ENCODE results near the gene RACK1. TPM values are rescaled to one million over a fixed set of nuclear protein-coding genes. Genes with fewer than 3 reads are reported as not detected.
A peak's percentile ranks its signal among the peaks of the same experiment; 100 is the strongest.
"Not testable (repeated sequence)": the region's sequence is repeated elsewhere in the genome, so short reads cannot be mapped to it uniquely, and the experiment has no call there.

Gene RACK1
- 3,386 and 3,800 TPM in 2 replicates for total RNA-seq

GRCh38 chr5:181243564-181244343 is at the start of gene RACK1:
RACK1 (minus strand) TSS chr5:181243906; CDS start chr5:181243800, 106 bp downstream.
- peak; percentile 91 for DNase-seq (ENCODE audit: low read depth)
- TF ChIP-seq CTCF (IDR thresholded peaks at IDR 0.05; ENCODE audit: insufficient read depth, low read depth, low read length), result no peak
- peak within 1 kb of the TSS; percentile 97 for H3K4me3 ChIP-seq (ENCODE audit: low read depth, low read length)

DNA sequence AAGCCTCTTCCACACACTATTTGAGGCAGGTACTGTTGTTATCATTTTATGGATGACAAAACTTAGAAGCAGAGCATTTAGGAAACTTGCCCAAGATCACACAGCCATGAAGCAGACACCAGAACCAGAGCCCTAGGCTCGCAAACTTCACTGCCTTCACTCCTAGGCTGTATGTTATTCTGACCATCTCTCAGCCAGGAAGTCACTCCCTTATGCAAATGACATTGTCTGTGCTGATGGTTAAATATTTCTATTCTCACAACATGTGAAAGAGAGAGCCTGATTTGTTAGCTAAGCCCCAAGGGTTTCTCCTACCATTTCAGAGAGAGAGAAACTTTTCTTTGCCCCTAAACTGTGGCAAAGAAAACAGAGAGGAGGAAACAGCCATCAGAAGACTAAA is 43.6 kb upstream of the RACK1 start:
- not testable (repeated sequence) for H3K4me3 ChIP-seq (ENCODE audit: low read depth, low read length); DNase-seq (ENCODE audit: low read depth)

- not testable (repeated sequence) for DNase-seq (ENCODE audit: low read depth); H3K4me3 ChIP-seq (ENCODE audit: low read depth, low read length)
Observed at GRCh38 chr5:181285962-181286705, 42.4 kb upstream of the RACK1 start.

DNA sequence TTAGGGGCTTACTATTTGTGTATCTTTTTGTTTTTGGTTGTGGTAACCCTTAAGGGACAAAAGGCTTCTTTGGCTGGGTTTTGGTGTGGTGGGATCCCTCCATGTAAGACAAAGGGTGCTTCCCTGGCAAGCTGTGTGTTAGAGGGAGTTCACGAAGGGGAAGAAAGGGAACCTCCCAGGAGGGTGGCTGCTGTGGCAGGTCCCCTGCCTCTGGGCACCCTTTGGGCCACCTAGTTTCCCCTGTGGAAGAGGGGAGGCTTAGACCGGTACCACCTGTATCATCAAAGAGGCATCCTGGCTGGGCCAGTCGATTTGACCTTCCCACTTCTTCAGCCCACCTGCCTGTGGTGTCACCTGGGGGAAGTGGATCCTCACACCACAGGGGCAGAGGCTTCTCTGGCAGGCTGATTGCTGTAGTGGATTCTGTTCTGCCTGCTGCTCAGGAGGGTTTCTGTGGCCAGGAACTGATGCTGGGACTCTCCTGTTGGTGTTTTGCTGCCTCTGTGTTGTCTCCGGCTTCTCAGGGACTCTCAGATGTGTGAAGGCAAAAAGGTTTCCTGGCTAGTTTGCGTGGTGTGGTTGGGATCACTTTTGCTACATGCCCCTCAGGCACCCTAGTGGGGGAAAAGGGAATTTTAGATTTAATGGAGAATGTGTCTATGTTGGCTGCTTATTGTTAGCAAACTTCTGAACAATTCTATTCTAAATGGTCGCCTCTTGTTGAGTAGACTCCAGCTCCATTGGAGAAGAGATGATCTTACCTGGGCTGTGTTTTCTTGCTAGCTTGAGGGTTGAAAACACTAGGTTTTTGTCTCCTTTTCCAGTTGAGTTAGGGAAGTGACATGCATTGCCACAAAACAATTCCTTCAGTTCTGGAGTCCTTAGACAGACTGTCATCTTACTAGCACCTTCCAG is 40.4 kb upstream of the RACK1 start:
- DNase-seq (ENCODE audit: low read depth); H3K4me3 ChIP-seq (ENCODE audit: low read depth, low read length): not testable (repeated sequence)
- peak; percentile 10 for TF ChIP-seq CTCF (IDR thresholded peaks at IDR 0.05; ENCODE audit: insufficient read depth, low read depth, low read length)

GRCh38 chr5:181283347-181283746 is 39.6 kb upstream of the RACK1 start:
- no peak for DNase-seq (ENCODE audit: low read depth)
- no peak overlapping the region for H3K4me3 ChIP-seq (ENCODE audit: low read depth, low read length)
- TF ChIP-seq CTCF (IDR thresholded peaks at IDR 0.05; ENCODE audit: insufficient read depth, low read depth, low read length), result no peak

GRCh38 chr5:181282874-181283273 is 39.2 kb upstream of the RACK1 start:
- no peak overlapping the region for H3K4me3 ChIP-seq (ENCODE audit: low read depth, low read length)
- no peak for TF ChIP-seq CTCF (IDR thresholded peaks at IDR 0.05; ENCODE audit: insufficient read depth, low read depth, low read length)
- DNase-seq (ENCODE audit: low read depth), result no peak

- DNase-seq (ENCODE audit: low read depth), result not testable (repeated sequence)
- peak overlapping the region; percentile 70 for H3K4me3 ChIP-seq (ENCODE audit: low read depth, low read length)
Observed at GRCh38 chr5:181282415-181282814, 38.7 kb upstream of the RACK1 start.

DNA sequence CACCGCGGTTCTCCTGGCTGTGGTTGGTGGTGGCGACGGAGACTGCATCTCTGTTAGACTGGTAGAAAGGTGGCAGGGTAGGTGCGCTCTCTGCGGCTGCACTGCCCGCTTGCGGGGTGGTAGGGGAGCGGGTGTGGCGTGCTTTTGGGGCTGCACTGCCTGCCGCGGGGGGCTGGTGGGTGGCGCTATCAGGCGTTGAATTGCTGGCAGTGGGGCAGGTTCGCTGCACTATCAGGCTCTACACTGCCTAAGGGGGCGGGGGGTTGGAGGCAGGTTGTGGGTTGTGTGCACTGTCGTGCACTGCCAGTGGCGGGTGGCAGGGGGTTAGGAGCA is 38.2 kb upstream of the RACK1 start:
- TF ChIP-seq CTCF (IDR thresholded peaks at IDR 0.05; ENCODE audit: insufficient read depth, low read depth, low read length), result no peak
- H3K4me3 ChIP-seq (ENCODE audit: low read depth, low read length), result peak overlapping the region; percentile 70

More for the DNA sequence above, 38.2 kb upstream of the RACK1 start:
- DNase-seq (ENCODE audit: low read depth), result no peak

Data from fibroblast of villous mesenchyme (primary cell).